NCI-H1417 (cell line): ENCODE data around the gene LCOR.

Experiments
- DNase-seq, 3 experiments: peaks; one replicate each; lab custom pipeline; 2025; lab: John Stamatoyannopoulos, UW

The LCOR gene

GRCh38 chr10:96890172-96890513 is 58.0 kb downstream of the LCOR start:
- no peak for DNase-seq

GRCh38 chr10:96890580-96890979 is 58.5 kb downstream of the LCOR start:
- no peak for DNase-seq

- no peak for DNase-seq
These were observed 59.7 kb downstream of the LCOR start for GRCh38 chr10:96891840-96892239.

GRCh38 chr10:96895662-96896424 is 63.7 kb downstream of the LCOR start:
- no peak for DNase-seq

GRCh38 chr10:96896884-96897589 is 64.9 kb downstream of the LCOR start:
- DNase-seq = no peak

- no peak for DNase-seq
These were observed 70.0 kb downstream of the LCOR start for GRCh38 chr10:96902117-96902516.

- no peak for DNase-seq
These were observed 70.7 kb downstream of the LCOR start for GRCh38 chr10:96902731-96903358.

- peak in 1 of 3 experiments; percentile 20 for DNase-seq
These were observed 72.5 kb downstream of the LCOR start for GRCh38 chr10:96904648-96905047.

GRCh38 chr10:96906864-96907263 is 74.8 kb downstream of the LCOR start:
- DNase-seq = no peak

- peak in 2 of 3 experiments; percentile 18 to 20 for DNase-seq
These were observed 78.6 kb downstream of the LCOR start for GRCh38 chr10:96910488-96911395.

GRCh38 chr10:96912405-96912804 is 80.3 kb downstream of the LCOR start:
- DNase-seq = no peak

GRCh38 chr10:96913906-96914305 is 81.8 kb downstream of the LCOR start:
- no peak for DNase-seq

- no peak for DNase-seq
These were observed 85.5 kb downstream of the LCOR start for GRCh38 chr10:96917628-96918027.

- no peak for DNase-seq
These were observed 86.3 kb downstream of the LCOR start for GRCh38 chr10:96918214-96919002.

GRCh38 chr10:96919785-96920430 is 87.8 kb downstream of the LCOR start:
- no peak for DNase-seq

GRCh38 chr10:96921655-96922054 is 89.6 kb downstream of the LCOR start:
- no peak for DNase-seq

- DNase-seq = no peak
These were observed 91.2 kb downstream of the LCOR start for GRCh38 chr10:96922978-96923948.

- no peak for DNase-seq
These were observed 92.8 kb downstream of the LCOR start for GRCh38 chr10:96924861-96925260.

- no peak for DNase-seq
These were observed 98.4 kb downstream of the LCOR start for GRCh38 chr10:96930469-96930868.

- DNase-seq = no peak
These were observed 103.0 kb downstream of the LCOR start for GRCh38 chr10:96935148-96935547.
